Keratinocyte (primary cell): ENCODE measurements around the gene CAPNS2. TPM values are rescaled to one million over a fixed set of nuclear protein-coding genes. Genes with fewer than 3 reads are reported as not detected.
A peak's percentile ranks its signal among the peaks of the same experiment; 100 is the strongest.

Experiments
- DNase-seq: peaks from one replicate; pipeline ENCODE4 v3.0.0-alpha.2; 2011; ENCODE audit warnings: low read depth, missing footprints, low spot score
- FAIRE-seq: peaks from 2 replicates; lab custom pipeline; 2011; peaks lifted over from hg19 to GRCh38; lab: Jason Lieb, UNC
- H2AFZ ChIP-seq: 2 replicates; pipeline ENCODE4 v1.6.0; 2012; ENCODE audit warnings: low read length, control low read depth, inconsistent platforms; ENCODE audit not compliant: control insufficient read depth
- H3K27ac ChIP-seq: 2 replicates; pipeline ENCODE4 v1.5.1; 2011; ENCODE audit warnings: low read length; ENCODE audit not compliant: control insufficient read depth, insufficient read depth
- H3K27me3 ChIP-seq: 3 replicates; pipeline ENCODE4 v1.6.0; 2011; ENCODE audit warnings: low read length; ENCODE audit not compliant: control insufficient read depth, insufficient read depth; ENCODE audit errors: extremely low read depth
- H3K36me3 ChIP-seq, 2 experiments: 2 replicates in 1 of 2; 3 replicates in 1 of 2; pipeline ENCODE4 v1.5.1; 2011; ENCODE audit warnings: low read length in 2 of 2, mild to moderate bottlenecking in 1 of 2; ENCODE audit not compliant: control insufficient read depth in 2 of 2, insufficient read depth in 2 of 2; ENCODE audit errors: extremely low read depth in 1 of 2
- H3K4me1 ChIP-seq: 3 replicates; pipeline ENCODE4 v1.5.1; 2011; ENCODE audit warnings: low read length; ENCODE audit not compliant: control insufficient read depth, insufficient read depth; ENCODE audit errors: extremely low read depth
- H3K4me2 ChIP-seq: 3 replicates; pipeline ENCODE4 v1.6.0; 2011; ENCODE audit warnings: low read depth, low read length; ENCODE audit not compliant: control insufficient read depth, insufficient read depth; ENCODE audit errors: extremely low read depth
- H3K4me3 ChIP-seq, 3 experiments: fragments of 200-600 bp in 1 of 3; sonication (generic) in 1 of 3; 2 replicates in 2 of 3; 3 replicates in 1 of 3; pipeline ENCODE4 v1.5.1; 2011 to 2016; ENCODE audit warnings: low read length in 3 of 3, mild to moderate bottlenecking in 3 of 3, control low read depth in 2 of 3, inconsistent platforms in 1 of 3, low read depth in 1 of 3, mixed read lengths in 1 of 3, mixed run types in 1 of 3, moderate library complexity in 1 of 3; ENCODE audit not compliant: control insufficient read depth in 2 of 3, insufficient read depth in 2 of 3; ENCODE audit errors: extremely low read depth in 1 of 3
- H3K79me2 ChIP-seq: 2 replicates; pipeline ENCODE4 v1.6.0; 2012; ENCODE audit warnings: low read length; ENCODE audit not compliant: control insufficient read depth, insufficient read depth
- H3K9ac ChIP-seq: 3 replicates; pipeline ENCODE4 v1.6.0; 2011; ENCODE audit warnings: low read length; ENCODE audit not compliant: control insufficient read depth, insufficient read depth; ENCODE audit errors: extremely low read depth
- H3K9me1 ChIP-seq: 3 replicates; pipeline ENCODE4 v1.6.0; 2011; ENCODE audit warnings: low read length; ENCODE audit not compliant: control insufficient read depth, insufficient read depth; ENCODE audit errors: extremely low read depth
- H3K9me3 ChIP-seq: 2 replicates; pipeline ENCODE4 v1.5.1; 2012; ENCODE audit warnings: low read depth, low read length; ENCODE audit not compliant: control insufficient read depth
- H4K20me1 ChIP-seq: 3 replicates; pipeline ENCODE4 v1.6.0; 2011; ENCODE audit warnings: low read length; ENCODE audit not compliant: control insufficient read depth, insufficient read depth; ENCODE audit errors: extremely low read depth
- EZH2 ChIP-seq: IDR thresholded peaks from one replicate; pipeline ENCODE4 v1.6.1; 2012; ENCODE audit warnings: inconsistent platforms, mild to moderate bottlenecking, low read length, moderate library complexity
- dilution Hi-C: fragments of 300-500 bp; cut with MboI; formaldehyde crosslinking; loops from one replicate; pipeline ENCODE4 v1.7.0; 2020; ENCODE audit warnings: low sequenced_read_pairs; ENCODE audit not compliant: extremely low pct_ligation_motif_present
- polyA plus RNA-seq, 5 experiments: library from polyadenylated mRNA; depleted of rRNA in 3 of 5; stranded (reverse) in 3 of 5; stranded (forward) in 1 of 5; unstranded in 1 of 5; fragments of >200 nt; gene quantifications; 1 replicate in 1 of 5; 2 replicates in 3 of 5; 3 replicates in 1 of 5; pipeline versions ENCODE4 v1.2.1 to v1.2.3, GENCODE V29; 2011 to 2012; ENCODE audit warnings: missing spikeins in 2 of 5, low read depth in 1 of 5, low replicate concordance in 1 of 5
- TF ChIP-seq, protein P1 (sequence below), 3 experiments: IDR thresholded peaks in 1 of 3; conservative IDR thresholded peaks in 1 of 3; optimal IDR thresholded peaks in 1 of 3; 2 replicates in 2 of 3; 3 replicates in 1 of 3; pipeline versions ENCODE3 to v1.5.1; 2011; ENCODE audit warnings: low read length in 3 of 3, mild to moderate bottlenecking in 3 of 3, moderate library complexity in 2 of 3, control low read depth in 1 of 3, inconsistent platforms in 1 of 3; ENCODE audit not compliant: insufficient read depth in 2 of 3; ENCODE audit errors: extremely low read depth in 1 of 3

The CAPNS2 gene
- polyA plus RNA-seq, 1 donor (not counting 4 experiments of a cell fraction or from before 2014, with no cell fraction given): 70.5 TPM

DNA sequence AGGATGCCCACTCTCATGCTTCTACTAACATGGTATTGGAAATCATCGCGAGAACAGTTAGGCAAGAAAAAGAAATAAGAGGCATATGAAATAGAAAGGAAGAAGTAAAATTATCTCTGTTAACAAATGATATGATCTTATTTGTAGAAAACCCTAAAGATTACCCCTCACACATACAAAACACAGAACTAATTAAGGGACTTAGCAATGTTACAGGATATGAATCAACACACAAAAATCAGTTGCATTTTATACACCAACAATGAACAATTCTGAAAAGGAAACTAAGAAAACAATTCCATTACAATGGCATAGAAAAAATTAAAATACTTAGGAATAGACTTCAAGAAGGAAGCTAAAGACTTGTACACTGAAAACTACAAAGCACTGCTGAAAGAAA, 2.7 kb upstream of the CAPNS2 start:
- DNase-seq: no peak
- H3K4me1 ChIP-seq: peaks cover 27% of the 10 kb centered on the region

DNA sequence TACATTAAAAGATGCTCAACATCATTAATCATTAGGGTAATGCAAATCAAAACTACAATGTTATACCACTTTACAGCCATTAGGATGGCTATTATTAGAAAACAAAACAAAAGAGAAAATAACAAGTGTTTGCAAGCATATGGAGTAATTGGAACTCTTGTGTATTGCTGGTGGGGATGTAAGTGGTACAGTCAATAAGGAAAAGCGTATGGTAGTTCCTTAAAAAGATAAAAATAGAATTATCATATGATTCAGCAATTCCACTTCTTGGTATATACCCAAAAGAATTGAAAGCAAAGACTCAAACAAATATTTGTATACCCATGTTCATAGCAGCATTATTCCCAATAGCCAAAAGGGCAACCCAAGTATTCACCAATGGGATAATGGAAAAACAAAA, 1.4 kb upstream of the CAPNS2 start:
- no peaks in the 10 kb centered on the region for H3K27me3 ChIP-seq
- H3K36me3 ChIP-seq: peaks cover 0 to 4% of the 10 kb centered on the region in 2 experiments
- H3K4me3 ChIP-seq: no peak overlapping the region
- dilution Hi-C loops: no loop called here
- peaks cover 33% of the 10 kb centered on the region for H3K4me1 ChIP-seq
- TF ChIP-seq, protein P1, sequence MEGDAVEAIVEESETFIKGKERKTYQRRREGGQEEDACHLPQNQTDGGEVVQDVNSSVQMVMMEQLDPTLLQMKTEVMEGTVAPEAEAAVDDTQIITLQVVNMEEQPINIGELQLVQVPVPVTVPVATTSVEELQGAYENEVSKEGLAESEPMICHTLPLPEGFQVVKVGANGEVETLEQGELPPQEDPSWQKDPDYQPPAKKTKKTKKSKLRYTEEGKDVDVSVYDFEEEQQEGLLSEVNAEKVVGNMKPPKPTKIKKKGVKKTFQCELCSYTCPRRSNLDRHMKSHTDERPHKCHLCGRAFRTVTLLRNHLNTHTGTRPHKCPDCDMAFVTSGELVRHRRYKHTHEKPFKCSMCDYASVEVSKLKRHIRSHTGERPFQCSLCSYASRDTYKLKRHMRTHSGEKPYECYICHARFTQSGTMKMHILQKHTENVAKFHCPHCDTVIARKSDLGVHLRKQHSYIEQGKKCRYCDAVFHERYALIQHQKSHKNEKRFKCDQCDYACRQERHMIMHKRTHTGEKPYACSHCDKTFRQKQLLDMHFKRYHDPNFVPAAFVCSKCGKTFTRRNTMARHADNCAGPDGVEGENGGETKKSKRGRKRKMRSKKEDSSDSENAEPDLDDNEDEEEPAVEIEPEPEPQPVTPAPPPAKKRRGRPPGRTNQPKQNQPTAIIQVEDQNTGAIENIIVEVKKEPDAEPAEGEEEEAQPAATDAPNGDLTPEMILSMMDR (optimal IDR thresholded peaks at IDR 0.05 in 1 of 3, IDR thresholded peaks at IDR 0.05 in 1 of 3, conservative IDR thresholded peaks at IDR 0.05 in 1 of 3; ENCODE audit: extremely low read depth in 1 of 3, insufficient read depth in 2 of 3, low read length in 3 of 3): no peak
- TF ChIP-seq EZH2: no peak
- no peaks in the 10 kb centered on the region for H3K9me1 ChIP-seq
- no peak overlapping the region for H3K9ac ChIP-seq
- no peak for DNase-seq
- no peak for FAIRE-seq
- H3K4me2 ChIP-seq: no peak overlapping the region
- no peaks in the 10 kb centered on the region for H4K20me1 ChIP-seq
- no peak overlapping the region for H3K27ac ChIP-seq
- H3K79me2 ChIP-seq: peaks cover 13% of the 10 kb centered on the region
- H2AFZ ChIP-seq: no peak overlapping the region
- no peaks in the 10 kb centered on the region for H3K9me3 ChIP-seq

More for the DNA sequence above, 2.7 kb upstream of the CAPNS2 start:
- Histone ChIP-seq H3K79me2 (peaks cover 8% of the 10 kb centered on the region), H3K36me3 (peaks cover 0 to 4% of the 10 kb centered on the region in 2 experiments), H4K20me1 (no peaks in the 10 kb centered on the region), H3K27ac (peak overlapping the region; percentile 22), H3K9ac (no peak overlapping the region), H3K9me1 (no peaks in the 10 kb centered on the region), H3K4me3 (no peak overlapping the region), H3K27me3 (no peaks in the 10 kb centered on the region), H2AFZ (no peak overlapping the region), H3K9me3 (no peaks in the 10 kb centered on the region), H3K4me2 (peak overlapping the region; percentile 33)
- dilution Hi-C loops: no loop called here
- TF ChIP-seq, protein P1 (optimal IDR thresholded peaks at IDR 0.05 in 1 of 3, IDR thresholded peaks at IDR 0.05 in 1 of 3, conservative IDR thresholded peaks at IDR 0.05 in 1 of 3; ENCODE audit: extremely low read depth in 1 of 3, insufficient read depth in 2 of 3, low read length in 3 of 3): no peak
- TF ChIP-seq EZH2: no peak
- FAIRE-seq: no peak
